ENCODE results near the gene NECTIN2.
"Not testable (repeated sequence)": the region's sequence is repeated elsewhere in the genome, so short reads cannot be mapped to it uniquely, and the experiment has no call there.

NECTIN2 gene

GRCh38 chr19:44887648-44888047, 41.6 kb downstream of the NECTIN2 start:
- DNase-seq, result no peak

DNA sequence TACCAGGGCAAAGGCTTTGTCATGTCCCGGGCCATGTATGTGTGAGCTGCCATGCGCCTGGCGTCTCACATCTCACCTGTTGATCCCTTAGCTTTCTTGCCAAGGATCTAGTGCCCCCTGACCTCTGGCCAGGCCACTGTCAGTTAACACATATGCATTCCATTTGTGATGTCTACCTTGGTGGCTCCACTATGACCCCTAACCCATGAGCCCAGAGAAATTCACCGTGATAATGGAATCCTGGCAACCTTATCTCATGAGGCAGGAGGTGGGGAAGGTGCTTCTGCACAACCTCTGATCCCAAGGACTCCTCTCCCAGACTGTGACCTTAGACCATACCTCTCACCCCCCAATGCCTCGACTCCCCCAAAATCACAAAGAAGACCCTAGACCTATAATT, 42.2 kb downstream of the NECTIN2 start:
- not testable (repeated sequence) for DNase-seq

- no peak for DNase-seq
Observed at GRCh38 chr19:44889830-44890365, 43.8 kb downstream of the NECTIN2 start.

DNA sequence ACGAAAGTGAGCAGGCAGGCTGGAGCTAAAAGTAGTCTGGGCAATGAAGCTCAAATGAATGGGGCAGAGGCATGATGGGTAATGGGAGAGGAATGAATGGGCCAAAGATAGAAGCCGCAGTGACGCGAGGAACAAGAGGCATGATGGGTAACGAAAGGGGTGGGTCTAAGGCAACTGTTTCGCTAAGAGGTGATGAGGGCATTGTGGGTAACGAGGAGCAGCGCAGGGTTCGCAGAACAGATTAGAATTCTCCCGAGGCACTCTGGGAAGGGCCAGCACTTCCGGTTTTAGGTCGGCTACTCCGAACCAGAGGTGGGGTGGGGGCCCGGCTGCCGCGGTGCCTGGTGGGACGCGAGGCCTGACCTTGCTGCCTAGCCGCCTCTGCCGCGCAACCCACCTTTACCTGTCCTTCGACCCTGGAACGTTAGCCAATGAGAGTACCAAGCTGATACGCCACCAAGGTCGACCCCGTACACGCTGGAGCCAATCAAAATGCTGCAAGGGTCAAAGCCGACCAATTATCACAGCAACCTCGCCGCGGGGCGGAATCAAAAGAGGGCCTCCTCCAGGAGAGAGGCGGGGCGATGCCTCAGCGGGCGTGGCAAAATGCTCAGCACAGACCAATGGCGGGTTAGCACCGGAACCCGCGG, 44.4 kb downstream of the NECTIN2 start:
- DNase-seq, result no peak

GRCh38 chr19:44891016-44891882, 45.2 kb downstream of the NECTIN2 start, which contains the start of gene TOMM40:
Gene TOMM40 (plus strand): TSS chr19:44891254. CDS start chr19:44891416, 162 bp downstream.
- DNase-seq, result peak; percentile 100

GRCh38 chr19:44892932-44893331, 46.8 kb downstream of the NECTIN2 start:
- no peak for DNase-seq

DNA sequence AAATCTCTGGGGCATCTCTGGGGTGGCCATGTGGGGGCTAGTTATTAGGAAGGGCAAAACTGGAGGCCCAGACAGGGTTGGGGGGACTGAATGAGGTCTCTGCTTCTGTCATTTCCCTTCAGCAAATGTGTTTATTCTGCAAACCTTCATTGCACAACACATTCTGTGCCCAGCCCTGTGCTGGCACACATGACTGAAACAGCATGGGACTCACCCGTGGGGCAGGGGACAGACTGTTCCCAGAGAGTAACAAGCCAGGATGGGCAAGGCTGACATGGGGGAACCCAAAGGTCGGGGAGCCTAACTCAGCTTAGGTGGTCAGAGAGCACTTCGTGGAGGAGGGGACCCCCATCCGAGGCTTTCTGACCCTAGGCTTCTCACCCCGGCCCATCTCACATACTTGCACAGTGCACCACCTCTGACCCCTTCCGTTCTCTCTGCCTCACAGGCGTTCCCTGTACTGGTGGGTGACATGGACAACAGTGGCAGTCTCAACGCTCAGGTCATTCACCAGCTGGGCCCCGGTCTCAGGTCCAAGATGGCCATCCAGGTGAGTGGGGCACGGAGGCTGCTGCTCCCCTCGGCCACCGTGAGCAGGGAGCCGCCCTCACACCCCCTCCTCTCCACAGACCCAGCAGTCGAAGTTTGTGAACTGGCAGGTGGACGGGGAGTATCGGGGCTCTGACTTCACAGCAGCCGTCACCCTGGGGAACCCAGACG, 47.4 kb downstream of the NECTIN2 start:
- no peak for DNase-seq

- DNase-seq, result no peak
Observed at GRCh38 chr19:44894052-44894400, 47.9 kb downstream of the NECTIN2 start.

- no peak for DNase-seq
Observed at GRCh38 chr19:44894946-44895345, 48.8 kb downstream of the NECTIN2 start.

DNA sequence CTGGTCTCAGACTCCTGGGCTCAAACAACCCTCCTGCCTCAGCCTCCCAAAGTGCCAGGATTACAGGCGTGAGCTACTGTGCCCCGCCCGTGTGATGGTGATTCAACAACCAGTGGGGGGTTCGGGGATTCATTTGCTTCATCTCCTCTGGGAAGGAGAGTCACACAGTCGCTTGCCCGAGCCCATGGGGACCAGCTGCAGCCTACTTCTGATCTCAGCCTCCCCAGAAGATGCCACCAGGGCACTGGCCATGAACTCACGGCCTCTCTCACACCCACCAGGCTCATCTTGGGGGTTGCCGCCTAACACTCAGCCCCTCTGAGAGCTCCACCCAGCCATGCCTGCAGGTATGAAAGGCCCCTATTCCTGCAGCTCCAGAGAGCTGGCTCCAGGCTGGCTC, 51.7 kb downstream of the NECTIN2 start:
- DNase-seq, result no peak

GRCh38 chr19:44900328-44901244, 54.5 kb downstream of the NECTIN2 start:
- no peak for DNase-seq

DNA sequence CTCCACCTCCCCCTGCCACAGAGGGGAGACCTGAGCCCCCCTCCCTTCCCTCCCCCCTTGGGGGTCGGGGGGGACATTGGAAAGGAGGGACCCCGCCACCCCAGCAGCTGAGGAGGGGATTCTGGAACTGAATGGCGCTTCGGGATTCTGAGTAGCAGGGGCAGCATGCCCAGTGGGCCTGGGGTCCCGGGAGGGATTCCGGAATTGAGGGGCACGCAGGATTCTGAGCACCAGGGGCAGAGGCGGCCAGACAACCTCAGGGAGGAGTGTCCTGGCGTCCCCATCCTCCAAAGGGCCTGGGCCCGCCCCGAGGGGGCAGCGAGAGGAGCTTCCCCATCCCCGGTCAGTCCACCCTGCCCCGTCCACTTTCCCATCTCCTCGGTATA, 57.1 kb downstream of the NECTIN2 start:
- no peak for DNase-seq

DNA sequence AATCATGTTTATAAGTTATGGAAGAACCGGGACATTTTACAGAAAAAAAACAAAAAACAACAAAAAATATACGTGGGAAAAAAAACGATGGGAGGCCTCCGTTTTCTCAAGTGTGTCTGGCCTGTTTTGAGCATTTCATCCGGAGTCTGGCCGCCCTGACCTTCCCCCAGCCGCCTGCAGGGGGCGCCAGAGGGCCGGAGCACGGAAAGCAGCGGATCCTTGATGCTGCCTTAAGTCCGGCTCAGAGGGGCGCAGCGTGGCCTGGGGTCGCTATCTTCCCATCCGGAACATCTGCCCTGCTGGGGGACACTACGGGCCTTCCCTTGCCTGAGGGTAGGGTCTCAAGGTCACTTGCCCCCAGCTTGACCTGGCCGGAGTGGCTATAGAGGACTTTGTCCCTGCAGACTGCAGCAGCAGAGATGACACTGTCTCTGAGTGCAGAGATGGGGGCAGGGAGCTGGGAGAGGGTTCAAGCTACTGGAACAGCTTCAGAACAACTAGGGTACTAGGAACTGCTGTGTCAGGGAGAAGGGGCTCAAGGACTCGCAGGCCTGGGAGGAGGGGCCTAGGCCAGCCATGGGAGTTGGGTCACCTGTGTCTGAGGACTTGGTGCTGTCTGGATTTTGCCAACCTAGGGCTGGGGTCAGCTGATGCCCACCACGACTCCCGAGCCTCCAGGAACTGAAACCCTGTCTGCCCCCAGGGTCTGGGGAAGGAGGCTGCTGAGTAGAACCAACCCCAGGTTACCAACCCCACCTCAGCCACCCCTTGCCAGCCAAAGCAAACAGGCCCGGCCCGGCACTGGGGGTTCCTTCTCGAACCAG, 57.7 kb downstream of the NECTIN2 start:
- DNase-seq, result peak; percentile 75

DNA sequence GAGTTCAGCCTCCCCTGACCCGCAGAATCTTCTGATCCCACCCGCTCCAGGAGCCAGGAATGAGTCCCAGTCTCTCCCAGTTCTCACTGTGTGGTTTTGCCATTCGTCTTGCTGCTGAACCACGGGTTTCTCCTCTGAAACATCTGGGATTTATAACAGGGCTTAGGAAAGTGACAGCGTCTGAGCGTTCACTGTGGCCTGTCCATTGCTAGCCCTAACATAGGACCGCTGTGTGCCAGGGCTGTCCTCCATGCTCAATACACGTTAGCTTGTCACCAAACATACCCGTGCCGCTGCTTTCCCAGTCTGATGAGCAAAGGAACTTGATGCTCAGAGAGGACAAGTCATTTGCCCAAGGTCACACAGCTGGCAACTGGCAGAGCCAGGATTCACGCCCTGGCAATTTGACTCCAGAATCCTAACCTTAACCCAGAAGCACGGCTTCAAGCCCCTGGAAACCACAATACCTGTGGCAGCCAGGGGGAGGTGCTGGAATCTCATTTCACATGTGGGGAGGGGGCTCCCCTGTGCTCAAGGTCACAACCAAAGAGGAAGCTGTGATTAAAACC, 58.4 kb downstream of the NECTIN2 start:
- no peak for DNase-seq

DNA sequence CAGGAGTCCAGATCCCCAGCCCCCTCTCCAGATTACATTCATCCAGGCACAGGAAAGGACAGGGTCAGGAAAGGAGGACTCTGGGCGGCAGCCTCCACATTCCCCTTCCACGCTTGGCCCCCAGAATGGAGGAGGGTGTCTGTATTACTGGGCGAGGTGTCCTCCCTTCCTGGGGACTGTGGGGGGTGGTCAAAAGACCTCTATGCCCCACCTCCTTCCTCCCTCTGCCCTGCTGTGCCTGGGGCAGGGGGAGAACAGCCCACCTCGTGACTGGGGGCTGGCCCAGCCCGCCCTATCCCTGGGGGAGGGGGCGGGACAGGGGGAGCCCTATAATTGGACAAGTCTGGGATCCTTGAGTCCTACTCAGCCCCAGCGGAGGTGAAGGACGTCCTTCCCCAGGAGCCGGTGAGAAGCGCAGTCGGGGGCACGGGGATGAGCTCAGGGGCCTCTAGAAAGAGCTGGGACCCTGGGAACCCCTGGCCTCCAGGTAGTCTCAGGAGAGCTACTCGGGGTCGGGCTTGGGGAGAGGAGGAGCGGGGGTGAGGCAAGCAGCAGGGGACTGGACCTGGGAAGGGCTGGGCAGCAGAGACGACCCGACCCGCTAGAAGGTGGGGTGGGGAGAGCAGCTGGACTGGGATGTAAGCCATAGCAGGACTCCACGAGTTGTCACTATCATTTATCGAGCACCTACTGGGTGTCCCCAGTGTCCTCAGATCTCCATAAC, 59.5 kb downstream of the NECTIN2 start, which contains the start of gene APOE:
TSS of gene APOE (plus strand) at position 360 of the 724 bp plus-strand sequence. CDS start 829 bp downstream, outside the sequence.
- no peak for DNase-seq

DNA sequence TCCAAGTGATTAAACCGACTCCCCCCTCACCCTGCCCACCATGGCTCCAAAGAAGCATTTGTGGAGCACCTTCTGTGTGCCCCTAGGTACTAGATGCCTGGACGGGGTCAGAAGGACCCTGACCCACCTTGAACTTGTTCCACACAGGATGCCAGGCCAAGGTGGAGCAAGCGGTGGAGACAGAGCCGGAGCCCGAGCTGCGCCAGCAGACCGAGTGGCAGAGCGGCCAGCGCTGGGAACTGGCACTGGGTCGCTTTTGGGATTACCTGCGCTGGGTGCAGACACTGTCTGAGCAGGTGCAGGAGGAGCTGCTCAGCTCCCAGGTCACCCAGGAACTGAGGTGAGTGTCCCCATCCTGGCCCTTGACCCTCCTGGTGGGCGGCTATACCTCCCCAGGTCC, 61.5 kb downstream of the NECTIN2 start:
- no peak for DNase-seq

- no peak for DNase-seq
Observed at GRCh38 chr19:44908074-44908835, 62.2 kb downstream of the NECTIN2 start.

- DNase-seq, result no peak
Observed at GRCh38 chr19:44908836-44909261, 62.8 kb downstream of the NECTIN2 start.

- no peak for DNase-seq
Observed at GRCh38 chr19:44909775-44910174, 63.7 kb downstream of the NECTIN2 start.

Data from activated naive CD4-positive, alpha-beta T cell treated with anti-CD3 and anti-CD28 coated beads, Interleukin-2, amount 50 U/mL, for 16 hours (primary cell).